GM12878 (cell line): ENCODE measurements around the gene R3HDM2. TPM values are rescaled to one million over a fixed set of nuclear protein-coding genes. Genes with fewer than 3 reads are reported as not detected.
A peak's percentile ranks its signal among the peaks of the same experiment; 100 is the strongest.

Source experiments
- ATAC-seq: fragments of 200-7000 bp; cut with Tn5 transposase; 3 replicates; pipeline ENCODE4 v1.9.1; 2020; ENCODE audit warnings: mild to moderate bottlenecking, moderate library complexity
- BruUV-seq: library from RNA; stranded (reverse); fragments of 400-500 nt; replicated peaks from 2 replicates; lab custom pipeline; 2021; lab: Mats Ljungman, UMichigan
- CTCF ChIA-PET: fragments of 300-600 bp; sonication (Branson Sonifier 250); formaldehyde crosslinking; extraction: SDS; loops from one replicate; lab custom pipeline; 2021; ENCODE audit warnings: inconsistent platforms; lab: Yijun Ruan, JAX
- POLR2A ChIA-PET: fragments of 350-600 bp; formaldehyde crosslinking; extraction: SDS; loops from one replicate; lab custom pipeline; 2021; ENCODE audit warnings: inconsistent platforms; lab: Charles Lee
- RAD21 ChIA-PET: fragments of 300-600 bp; sonication (Branson Sonifier 250); formaldehyde crosslinking; loops from one replicate; lab custom pipeline; 2023; ENCODE audit warnings: antibody characterized with exemption; ENCODE audit not compliant: unreplicated experiment; lab: Charles Lee
- SMC1A ChIA-PET: fragments of 300-600 bp; sonication (Branson Sonifier 250); formaldehyde crosslinking; loops from one replicate; lab custom pipeline; 2023; ENCODE audit not compliant: unreplicated experiment, uncharacterized antibody; lab: Charles Lee
- DNase-seq: peaks from one replicate; pipeline ENCODE4 v3.0.0-alpha.2; 2011; ENCODE audit warnings: low read depth, low spot score
- FAIRE-seq: peaks from 3 replicates; lab custom pipeline; 2011; peaks lifted over from hg19 to GRCh38; lab: Jason Lieb, UNC
- H2AFZ ChIP-seq: 2 replicates; pipeline ENCODE4 v1.6.0; 2011; ENCODE audit warnings: low read depth, low read length, control low read depth; ENCODE audit not compliant: control insufficient read depth
- H3K27ac ChIP-seq: 2 replicates; pipeline ENCODE4 v1.5.1; 2011; ENCODE audit warnings: control low read depth; ENCODE audit not compliant: control insufficient read depth, insufficient read depth
- H3K27me3 ChIP-seq, 2 experiments: replicated peaks in 1 of 2; 2 replicates each; pipeline versions ENCODE4 v1.6.0 to v1.6.1; 2011; ENCODE audit warnings: low read length in 1 of 2; ENCODE audit not compliant: control insufficient read depth in 2 of 2, insufficient read depth in 2 of 2
- H3K36me3 ChIP-seq, 2 experiments: 2 replicates each; pipeline ENCODE4 v1.5.1; 2011; ENCODE audit warnings: low read length in 1 of 2; ENCODE audit not compliant: control insufficient read depth in 2 of 2, insufficient read depth in 2 of 2
- H3K4me1 ChIP-seq: 2 replicates; pipeline ENCODE4 v1.6.1; 2011; ENCODE audit warnings: mild to moderate bottlenecking, low read length, moderate library complexity, mixed read lengths; ENCODE audit not compliant: control insufficient read depth, insufficient read depth
- H3K4me2 ChIP-seq: 2 replicates; pipeline ENCODE4 v1.6.0; 2011; ENCODE audit warnings: control low read depth; ENCODE audit not compliant: control insufficient read depth, insufficient read depth
- H3K4me3 ChIP-seq: fragments of 200-600 bp; sonication (generic); 2 replicates; pipeline ENCODE4 v1.5.1; 2016
- H3K79me2 ChIP-seq: 2 replicates; pipeline ENCODE4 v1.6.0; 2011; ENCODE audit warnings: low read length; ENCODE audit not compliant: control insufficient read depth, insufficient read depth
- H3K9ac ChIP-seq: 2 replicates; pipeline ENCODE4 v1.8.0; 2011; ENCODE audit warnings: low read length, control low read depth, mixed read lengths; ENCODE audit not compliant: control insufficient read depth, insufficient read depth
- H3K9me3 ChIP-seq: replicated peaks from 3 replicates; pipeline ENCODE4 v1.5.1; 2011; ENCODE audit warnings: mild to moderate bottlenecking, low read length; ENCODE audit not compliant: control insufficient read depth, insufficient read depth
- H4K20me1 ChIP-seq: 2 replicates; pipeline ENCODE4 v1.6.0; 2011; ENCODE audit not compliant: control insufficient read depth, insufficient read depth
- WGBS: methylation state at CpG from one replicate; pipeline ENCODE4 v1.1.6; 2016; ENCODE audit warnings: low lambda C conversion rate; ENCODE audit not compliant: insufficient replicate concordance, insufficient coverage; ENCODE audit errors: missing lambda C conversion rate; 5-methylcytosine and 5-hydroxymethylcytosine counted together
- in situ Hi-C: fragments of 300-500 bp; cut with MboI; formaldehyde crosslinking; loops from 9 replicates; pipeline ENCODE4 v1.14.3; 2018; ENCODE audit warnings: mixed read lengths
- intact Hi-C: fragments of 100-400 bp; cut with micrococcal nuclease; formaldehyde crosslinking; loops from one replicate; pipeline ENCODE4 v1.14.2; 2022; ENCODE audit not compliant: unreplicated experiment
- polyA plus RNA-seq, 11 experiments: library from polyadenylated mRNA; depleted of rRNA in 4 of 11; unstranded in 6 of 11; stranded (reverse) in 5 of 11; fragments of >200 nt; fragmentation: Nextera tagmentation in 4 of 11; fragmentation: Illumina TruSeq in 1 of 11; extraction: Ambion mirVana in 4 of 11; extraction: Trizol in 1 of 11; gene quantifications; 1 replicate in 1 of 11; 2 replicates in 10 of 11; pipeline versions ENCODE4 v1.2.1 to v1.2.3, GENCODE V29; 2011 to 2016; ENCODE audit warnings: inconsistent platforms in 2 of 11, missing spikeins in 2 of 11, low read depth in 1 of 11
- total RNA-seq, 4 experiments: library from RNA; depleted of rRNA in 3 of 4; stranded (reverse); fragments of >200 nt in 3 of 4; fragmentation: Illumina TruSeq in 1 of 4; extraction: Trizol in 1 of 4; gene quantifications; 2 replicates each; pipeline versions ENCODE4 v1.2.1 to v1.2.3, GENCODE V29; 2013 to 2021
- TF ChIP-seq, protein P1 (sequence below): fragments of 450-650 bp; IDR thresholded peaks from 2 replicates; pipeline ENCODE4 v1.6.1; 2018; ENCODE audit warnings: mild to moderate bottlenecking, low read depth, moderate library complexity; ENCODE audit not compliant: partially characterized antibody
- TF ChIP-seq, protein P2 (sequence below): IDR thresholded peaks from 2 replicates; pipeline ENCODE4 v1.6.1; 2012; ENCODE audit warnings: improper control_type of control experiment, low read depth, low read length; ENCODE audit not compliant: insufficient replicate concordance

R3HDM2 gene
- total and polyA plus RNA-seq, 10 of the 15 experiments (the other 5 are each of a cell fraction or from before 2014, with no cell fraction given): 4.6 to 26.1 (median 11.2) TPM

DNA sequence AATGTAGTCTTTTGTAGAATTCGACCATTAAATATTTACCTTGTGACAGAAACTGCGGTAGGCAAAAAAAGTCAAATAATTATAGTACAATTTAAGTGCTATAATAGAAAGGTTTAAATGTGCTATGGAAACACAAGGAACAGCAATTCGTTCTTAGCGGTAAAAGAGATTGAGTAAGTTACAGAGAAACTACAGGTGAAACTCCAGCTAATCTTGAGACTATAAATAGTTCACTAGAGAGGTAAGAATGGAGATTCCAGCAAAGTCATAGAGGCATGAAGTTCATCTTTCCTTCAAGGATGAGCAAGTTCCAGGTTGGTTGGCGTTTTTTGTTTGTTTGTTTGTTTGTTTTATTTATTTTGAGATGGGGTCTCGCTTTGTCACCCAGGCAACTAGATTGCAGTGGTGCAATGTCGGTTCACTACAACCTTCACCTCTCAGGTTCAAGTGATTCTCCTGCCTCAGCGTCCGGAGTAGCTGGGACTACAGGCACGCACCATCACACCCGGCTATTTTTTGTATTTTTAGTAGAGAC is 878 bp upstream of the R3HDM2 start:
- WGBS: 80% methylated on average over 11 of the region's 11 CpGs
- POLR2A ChIA-PET: interaction anchor here (1.0 to 3.9 kb wide), 3 partner anchors 17 to 27 kb away, joined by 6 to 26 read pairs (median 6); no protein-coding TSS in a partner anchor

More for the DNA sequence above, 878 bp upstream of the R3HDM2 start:
- ChIA-PET CTCF (interaction anchor here (0.9 to 2.5 kb wide), 5 partner anchors 14 to 27 kb away, joined by 3 to 34 read pairs (median 5); no protein-coding TSS in a partner anchor), RAD21 (interaction anchor here (4.6 kb wide), 1 partner anchor 21 kb away, joined by 31 read pairs; no protein-coding TSS in a partner anchor), SMC1A (interaction anchor here (2.5 to 3.5 kb wide), 2 partner anchors 22 to 27 kb away, joined by 14 to 24 read pairs; partner anchors contain the start of gene INHBE)
- FAIRE-seq (peak; percentile 62), DNase-seq (no peak), ATAC-seq (no peak)
- H3K36me3 ChIP-seq: no peaks in the 10 kb centered on the region
- peak overlapping the region; percentile 90; the same call in 1 of the 2 replicates for H3K27ac ChIP-seq
- intact Hi-C loops (no loop called here), in situ Hi-C loops (no loop called here)
- H4K20me1 ChIP-seq: no peaks in the 10 kb centered on the region
- BruUV-seq: no TSS peak
- H3K4me3 ChIP-seq: peak overlapping the region; percentile 66; the same call in 1 of the 2 replicates
- peak overlapping the region; percentile 61 for H3K4me2 ChIP-seq
- H3K27me3 ChIP-seq: no peaks in the 10 kb centered on the region
- peaks cover 20% of the 10 kb centered on the region for H3K79me2 ChIP-seq
- H3K4me1 ChIP-seq: peaks cover 5% of the 10 kb centered on the region; the same call in 1 of the 2 replicates
- H2AFZ ChIP-seq: peak overlapping the region; percentile 94
- TF ChIP-seq, protein P1, sequence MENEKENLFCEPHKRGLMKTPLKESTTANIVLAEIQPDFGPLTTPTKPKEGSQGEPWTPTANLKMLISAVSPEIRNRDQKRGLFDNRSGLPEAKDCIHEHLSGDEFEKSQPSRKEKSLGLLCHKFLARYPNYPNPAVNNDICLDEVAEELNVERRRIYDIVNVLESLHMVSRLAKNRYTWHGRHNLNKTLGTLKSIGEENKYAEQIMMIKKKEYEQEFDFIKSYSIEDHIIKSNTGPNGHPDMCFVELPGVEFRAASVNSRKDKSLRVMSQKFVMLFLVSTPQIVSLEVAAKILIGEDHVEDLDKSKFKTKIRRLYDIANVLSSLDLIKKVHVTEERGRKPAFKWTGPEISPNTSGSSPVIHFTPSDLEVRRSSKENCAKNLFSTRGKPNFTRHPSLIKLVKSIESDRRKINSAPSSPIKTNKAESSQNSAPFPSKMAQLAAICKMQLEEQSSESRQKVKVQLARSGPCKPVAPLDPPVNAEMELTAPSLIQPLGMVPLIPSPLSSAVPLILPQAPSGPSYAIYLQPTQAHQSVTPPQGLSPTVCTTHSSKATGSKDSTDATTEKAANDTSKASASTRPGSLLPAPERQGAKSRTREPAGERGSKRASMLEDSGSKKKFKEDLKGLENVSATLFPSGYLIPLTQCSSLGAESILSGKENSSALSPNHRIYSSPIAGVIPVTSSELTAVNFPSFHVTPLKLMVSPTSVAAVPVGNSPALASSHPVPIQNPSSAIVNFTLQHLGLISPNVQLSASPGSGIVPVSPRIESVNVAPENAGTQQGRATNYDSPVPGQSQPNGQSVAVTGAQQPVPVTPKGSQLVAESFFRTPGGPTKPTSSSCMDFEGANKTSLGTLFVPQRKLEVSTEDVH: no peak
- TF ChIP-seq, protein P2, sequence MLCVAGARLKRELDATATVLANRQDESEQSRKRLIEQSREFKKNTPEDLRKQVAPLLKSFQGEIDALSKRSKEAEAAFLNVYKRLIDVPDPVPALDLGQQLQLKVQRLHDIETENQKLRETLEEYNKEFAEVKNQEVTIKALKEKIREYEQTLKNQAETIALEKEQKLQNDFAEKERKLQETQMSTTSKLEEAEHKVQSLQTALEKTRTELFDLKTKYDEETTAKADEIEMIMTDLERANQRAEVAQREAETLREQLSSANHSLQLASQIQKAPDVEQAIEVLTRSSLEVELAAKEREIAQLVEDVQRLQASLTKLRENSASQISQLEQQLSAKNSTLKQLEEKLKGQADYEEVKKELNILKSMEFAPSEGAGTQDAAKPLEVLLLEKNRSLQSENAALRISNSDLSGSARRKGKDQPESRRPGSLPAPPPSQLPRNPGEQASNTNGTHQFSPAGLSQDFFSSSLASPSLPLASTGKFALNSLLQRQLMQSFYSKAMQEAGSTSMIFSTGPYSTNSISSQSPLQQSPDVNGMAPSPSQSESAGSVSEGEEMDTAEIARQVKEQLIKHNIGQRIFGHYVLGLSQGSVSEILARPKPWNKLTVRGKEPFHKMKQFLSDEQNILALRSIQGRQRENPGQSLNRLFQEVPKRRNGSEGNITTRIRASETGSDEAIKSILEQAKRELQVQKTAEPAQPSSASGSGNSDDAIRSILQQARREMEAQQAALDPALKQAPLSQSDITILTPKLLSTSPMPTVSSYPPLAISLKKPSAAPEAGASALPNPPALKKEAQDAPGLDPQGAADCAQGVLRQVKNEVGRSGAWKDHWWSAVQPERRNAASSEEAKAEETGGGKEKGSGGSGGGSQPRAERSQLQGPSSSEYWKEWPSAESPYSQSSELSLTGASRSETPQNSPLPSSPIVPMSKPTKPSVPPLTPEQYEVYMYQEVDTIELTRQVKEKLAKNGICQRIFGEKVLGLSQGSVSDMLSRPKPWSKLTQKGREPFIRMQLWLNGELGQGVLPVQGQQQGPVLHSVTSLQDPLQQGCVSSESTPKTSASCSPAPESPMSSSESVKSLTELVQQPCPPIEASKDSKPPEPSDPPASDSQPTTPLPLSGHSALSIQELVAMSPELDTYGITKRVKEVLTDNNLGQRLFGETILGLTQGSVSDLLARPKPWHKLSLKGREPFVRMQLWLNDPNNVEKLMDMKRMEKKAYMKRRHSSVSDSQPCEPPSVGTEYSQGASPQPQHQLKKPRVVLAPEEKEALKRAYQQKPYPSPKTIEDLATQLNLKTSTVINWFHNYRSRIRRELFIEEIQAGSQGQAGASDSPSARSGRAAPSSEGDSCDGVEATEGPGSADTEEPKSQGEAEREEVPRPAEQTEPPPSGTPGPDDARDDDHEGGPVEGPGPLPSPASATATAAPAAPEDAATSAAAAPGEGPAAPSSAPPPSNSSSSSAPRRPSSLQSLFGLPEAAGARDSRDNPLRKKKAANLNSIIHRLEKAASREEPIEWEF: peak; percentile 8
- peak overlapping the region; percentile 90 for H3K9ac ChIP-seq
- no peaks in the 10 kb centered on the region for H3K9me3 ChIP-seq
